HG03457 (cell line): ENCODE data around the gene NMUR1.
"Not testable (repeated sequence)": the region's sequence is repeated elsewhere in the genome, so short reads cannot be mapped to it uniquely, and the experiment has no call there.

Experiments used
- ATAC-seq: cut with Tn5 transposase; IDR thresholded peaks from one replicate; pipeline ENCODE4 v1.9.1; 2021; ENCODE audit warnings: moderate number of reproducible peaks; ENCODE audit not compliant: unreplicated experiment

Gene NMUR1

GRCh38 chr2:231530099-231531011 lies at the start of gene NMUR1:
TSS of gene NMUR1 (minus strand) at chr2:231530445. CDS start at chr2:231530361, 84 bp downstream.
- no peak for ATAC-seq

GRCh38 chr2:231579560-231579959 lies 49.3 kb upstream of the NMUR1 start:
- no peak for ATAC-seq

- ATAC-seq = not testable (repeated sequence)
Observed at GRCh38 chr2:231578655-231579054, 48.4 kb upstream of the NMUR1 start.

GRCh38 chr2:231576465-231576864 lies 46.2 kb upstream of the NMUR1 start:
- ATAC-seq = no peak

GRCh38 chr2:231575612-231576256 lies 45.5 kb upstream of the NMUR1 start:
- no peak for ATAC-seq

GRCh38 chr2:231573698-231574421 lies 43.6 kb upstream of the NMUR1 start:
- ATAC-seq = no peak

- ATAC-seq = no peak
Observed at GRCh38 chr2:231573096-231573495, 42.9 kb upstream of the NMUR1 start.

- ATAC-seq = no peak
Observed at GRCh38 chr2:231571661-231572191, 41.5 kb upstream of the NMUR1 start.

- not testable (repeated sequence) for ATAC-seq
Observed at GRCh38 chr2:231570915-231571314, 40.7 kb upstream of the NMUR1 start.

- ATAC-seq = no peak
Observed at GRCh38 chr2:231568785-231569435, 38.7 kb upstream of the NMUR1 start.

GRCh38 chr2:231568098-231568784 lies 38.0 kb upstream of the NMUR1 start:
- no peak for ATAC-seq

GRCh38 chr2:231567159-231567558 lies 36.9 kb upstream of the NMUR1 start:
- no peak for ATAC-seq

GRCh38 chr2:231565887-231566594 lies 35.8 kb upstream of the NMUR1 start:
- ATAC-seq = no peak

- no peak for ATAC-seq
Observed at GRCh38 chr2:231563378-231563961, 33.2 kb upstream of the NMUR1 start.

GRCh38 chr2:231557571-231558217 lies 27.4 kb upstream of the NMUR1 start:
- ATAC-seq = no peak

GRCh38 chr2:231556981-231557380 lies 26.7 kb upstream of the NMUR1 start:
- ATAC-seq = no peak

- ATAC-seq = not testable (repeated sequence)
Observed at GRCh38 chr2:231556496-231556895, 26.3 kb upstream of the NMUR1 start.

GRCh38 chr2:231554748-231555545 lies 24.7 kb upstream of the NMUR1 start:
- ATAC-seq = no peak
